HG03571 (cell line): ENCODE data around the gene MEDAG.

ENCODE experiments used
- ATAC-seq: cut with Tn5 transposase; IDR thresholded peaks from one replicate; pipeline ENCODE4 v1.9.1; 2021; ENCODE audit not compliant: unreplicated experiment

The MEDAG gene

GRCh38 chr13:30905932-30906383 lies at the start of gene MEDAG:
Gene MEDAG (plus strand): TSS chr13:30906271. CDS start chr13:30906516, 245 bp downstream.
- no peak for ATAC-seq

- no peak for ATAC-seq
These were observed 49.1 kb upstream of the MEDAG start for GRCh38 chr13:30857018-30857417.

DNA sequence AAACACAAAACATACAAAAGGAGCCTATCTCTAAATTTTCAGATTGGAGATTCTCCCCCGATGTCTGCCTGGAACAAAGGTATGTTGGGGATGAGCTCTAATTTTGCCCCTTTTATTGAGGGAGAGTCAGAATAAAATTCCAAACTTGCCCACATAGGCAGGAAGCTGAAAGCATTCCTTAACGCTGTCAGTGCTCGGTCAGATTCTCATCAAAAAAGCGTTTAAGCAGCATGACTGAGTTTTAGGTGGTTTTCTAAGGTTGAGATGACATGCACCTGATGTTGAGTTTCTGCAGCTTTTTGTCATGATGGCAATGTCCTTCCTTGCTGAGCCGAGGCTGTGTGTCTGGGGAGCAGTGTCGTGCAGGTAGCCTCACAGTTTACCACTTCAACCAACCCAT lies 48.4 kb upstream of the MEDAG start:
- no peak for ATAC-seq

DNA sequence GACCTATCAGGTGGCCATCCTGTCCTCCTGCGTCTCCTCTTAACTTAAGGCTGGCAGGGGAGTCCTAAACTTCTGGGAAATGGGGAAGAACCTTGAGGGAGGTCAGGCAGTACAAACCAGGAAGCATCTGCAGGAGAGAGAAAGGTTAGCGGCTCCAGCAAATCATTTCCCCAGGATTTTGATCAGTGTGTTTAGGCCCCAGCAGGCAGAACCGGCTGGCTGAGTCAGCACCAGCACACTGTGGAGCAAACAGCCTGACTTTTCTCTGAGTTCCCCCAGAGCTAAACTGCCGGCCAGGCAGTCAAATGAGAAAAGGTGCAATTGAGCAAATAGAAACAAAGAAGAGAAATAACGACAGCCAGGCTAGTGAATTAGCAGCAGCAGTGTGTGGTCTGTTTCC lies 46.7 kb upstream of the MEDAG start:
- no peak for ATAC-seq

- ATAC-seq = no peak
These were observed 44.9 kb upstream of the MEDAG start for GRCh38 chr13:30861163-30861562.

- no peak for ATAC-seq
These were observed 44.1 kb upstream of the MEDAG start for GRCh38 chr13:30861836-30862467.

DNA sequence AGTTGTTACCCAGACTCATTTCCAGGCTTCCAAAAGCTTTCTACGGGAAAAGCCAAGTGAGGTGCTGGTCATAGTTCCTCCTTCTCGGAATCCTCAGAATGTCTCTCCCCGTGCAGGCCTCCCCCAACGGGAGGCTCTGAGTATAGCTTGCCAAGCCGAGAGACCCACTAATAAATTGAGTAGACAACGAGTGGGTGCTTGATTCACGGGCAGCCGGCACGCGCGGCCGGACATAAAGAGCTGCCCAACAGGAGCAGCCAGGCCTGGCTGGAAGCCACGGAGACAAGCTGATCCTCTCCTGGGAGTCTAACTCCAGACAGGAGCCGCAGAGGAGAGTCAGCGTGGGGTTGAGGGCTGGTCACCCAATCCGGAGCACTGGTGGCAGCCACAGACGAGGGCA lies 43.4 kb upstream of the MEDAG start:
- ATAC-seq = no peak

- no peak for ATAC-seq
These were observed 42.8 kb upstream of the MEDAG start for GRCh38 chr13:30863231-30863630.

- ATAC-seq = no peak
These were observed 42.3 kb upstream of the MEDAG start for GRCh38 chr13:30863796-30864195.

DNA sequence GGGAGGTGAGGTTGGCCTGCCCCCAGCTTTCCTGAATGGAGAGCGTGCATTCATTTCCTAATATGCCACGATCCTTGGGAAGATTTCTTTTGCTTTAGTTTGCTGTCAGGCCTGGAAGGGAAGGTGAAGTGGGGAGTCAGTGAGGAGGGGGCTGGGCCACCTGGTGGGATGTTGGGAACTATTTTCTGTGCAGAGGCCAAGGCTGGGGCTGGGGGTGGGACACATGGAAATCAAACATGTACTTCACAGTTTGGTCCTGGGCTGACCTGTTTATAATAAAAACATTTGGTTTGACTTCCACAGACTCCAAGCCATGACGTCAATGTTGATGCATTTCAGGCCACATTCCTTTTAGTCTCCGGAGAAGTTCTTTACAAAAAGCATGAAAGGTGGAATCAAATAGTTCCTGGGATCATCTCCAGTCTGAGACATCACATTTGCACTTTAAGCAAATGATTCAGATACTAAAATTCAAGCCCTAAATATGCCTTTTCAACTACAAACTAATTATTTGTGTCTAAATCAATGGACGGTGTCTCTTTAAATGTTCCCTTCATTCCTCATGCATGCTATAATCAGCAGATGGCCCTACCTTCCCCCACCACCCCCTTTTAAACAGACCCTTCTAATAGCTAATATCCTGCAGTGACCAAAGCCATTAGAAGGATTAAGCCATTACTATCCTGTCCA lies 41.5 kb upstream of the MEDAG start:
- ATAC-seq = no peak

GRCh38 chr13:30865123-30866049 lies 40.7 kb upstream of the MEDAG start:
- ATAC-seq = no peak

DNA sequence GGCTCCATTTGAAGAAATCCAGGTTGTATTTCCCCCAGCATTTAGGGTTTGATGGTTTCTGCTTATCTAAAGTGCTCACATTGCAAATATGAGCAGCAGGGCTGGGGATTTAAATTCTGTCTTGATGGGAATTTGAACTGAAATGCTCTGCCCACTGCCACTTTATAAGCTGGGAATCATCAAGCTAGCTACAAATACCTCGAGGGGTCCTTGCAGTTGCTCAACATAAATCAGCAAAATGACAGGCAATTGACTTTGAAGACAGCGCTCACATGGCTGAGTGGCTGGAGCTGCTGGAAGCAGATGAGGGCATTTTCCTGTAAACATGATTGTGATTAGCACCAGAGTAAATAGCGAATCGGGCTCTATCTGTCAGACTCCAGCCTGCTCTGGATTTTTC lies 39.4 kb upstream of the MEDAG start:
- ATAC-seq = no peak

DNA sequence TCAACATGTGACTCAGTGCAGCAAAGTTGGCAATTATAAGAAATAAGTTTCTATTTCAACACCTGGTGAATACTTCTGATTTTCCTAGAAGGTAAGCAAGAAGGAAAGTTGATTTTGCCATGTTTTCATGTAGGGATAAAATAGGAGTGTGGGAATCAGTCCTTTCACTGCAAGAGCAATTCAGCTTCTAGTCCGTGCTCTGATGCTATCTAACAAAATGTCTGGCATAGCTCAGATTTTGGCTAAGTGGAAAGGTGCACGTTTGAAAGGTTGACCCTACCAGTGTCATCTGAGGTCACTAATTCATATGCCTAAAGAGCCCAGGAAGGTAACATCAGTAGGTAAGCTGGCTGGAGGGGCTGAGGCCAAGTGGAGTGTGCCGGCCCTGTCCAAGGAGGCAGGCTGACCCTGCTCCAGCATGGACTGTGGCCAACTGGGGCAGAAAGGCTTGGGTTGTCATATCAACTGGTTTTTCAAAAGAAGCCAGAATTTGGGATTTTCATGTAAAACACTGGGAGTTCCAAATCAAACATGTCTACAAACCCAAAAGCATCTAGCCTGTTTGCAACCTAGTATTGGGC lies 38.9 kb upstream of the MEDAG start:
- no peak for ATAC-seq

- ATAC-seq = no peak
These were observed 37.1 kb upstream of the MEDAG start for GRCh38 chr13:30868799-30869470.

DNA sequence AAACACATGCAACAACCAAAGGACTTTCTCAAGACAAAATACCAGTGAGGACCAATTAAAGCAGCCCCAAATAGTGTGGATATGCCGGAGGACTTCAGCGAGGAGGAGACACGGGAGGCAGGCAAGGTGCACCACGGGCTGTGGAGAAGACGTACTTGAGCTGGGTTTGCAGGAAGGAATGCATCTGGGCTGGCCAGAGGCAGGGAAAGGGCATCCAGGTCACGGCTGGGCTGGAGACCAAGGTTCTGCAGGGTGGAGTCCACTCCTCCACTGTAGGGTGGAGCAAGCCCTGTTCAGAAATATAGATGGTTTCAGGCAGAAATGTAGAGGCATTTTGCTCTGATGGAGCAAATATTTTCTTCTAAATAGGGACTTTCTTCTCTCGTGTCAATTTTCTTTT lies 36.6 kb upstream of the MEDAG start:
- no peak for ATAC-seq

DNA sequence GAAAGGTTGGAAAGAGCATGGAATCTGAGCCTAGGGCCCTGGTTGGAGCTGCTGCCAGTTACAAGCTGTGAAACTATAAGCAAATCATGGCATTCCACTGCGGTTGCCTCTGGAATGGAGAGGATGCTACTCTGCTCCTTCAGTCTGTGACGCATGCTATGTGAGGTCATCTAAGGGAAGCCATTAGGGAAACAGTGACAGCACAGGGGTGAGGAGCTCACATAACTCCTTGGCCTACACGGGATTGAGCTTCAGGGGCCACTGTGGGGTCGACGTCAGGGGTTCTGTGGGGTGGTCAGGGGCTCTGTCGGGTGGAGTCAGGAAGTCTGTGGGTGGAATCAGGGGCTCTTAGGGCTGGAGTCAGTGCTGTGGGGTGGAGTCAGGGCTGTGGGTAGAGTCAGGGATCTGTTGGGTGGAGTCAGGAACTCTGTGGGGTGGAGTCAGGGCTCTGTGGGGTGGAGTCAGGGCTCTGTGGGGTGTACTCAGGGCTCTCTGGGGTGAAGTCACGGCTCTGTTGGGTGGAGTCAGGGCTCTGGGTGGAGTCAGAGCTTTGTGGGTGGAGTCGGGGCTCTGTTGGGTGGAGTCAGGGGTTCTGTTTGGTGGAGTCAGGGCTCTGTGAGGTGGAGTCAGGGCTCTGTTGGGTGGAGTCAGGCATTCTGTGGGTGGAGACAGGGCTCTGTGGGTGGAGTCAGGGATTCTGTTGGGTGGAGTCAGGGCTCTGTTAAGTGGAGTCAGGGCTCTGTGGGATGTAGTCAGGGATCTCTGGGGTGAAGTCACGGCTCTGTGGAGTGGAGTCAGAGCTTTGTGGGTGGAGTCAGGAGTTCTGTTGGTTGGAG lies 35.8 kb upstream of the MEDAG start:
- ATAC-seq = no peak

- no peak for ATAC-seq
These were observed 35.0 kb upstream of the MEDAG start for GRCh38 chr13:30870916-30871587.

DNA sequence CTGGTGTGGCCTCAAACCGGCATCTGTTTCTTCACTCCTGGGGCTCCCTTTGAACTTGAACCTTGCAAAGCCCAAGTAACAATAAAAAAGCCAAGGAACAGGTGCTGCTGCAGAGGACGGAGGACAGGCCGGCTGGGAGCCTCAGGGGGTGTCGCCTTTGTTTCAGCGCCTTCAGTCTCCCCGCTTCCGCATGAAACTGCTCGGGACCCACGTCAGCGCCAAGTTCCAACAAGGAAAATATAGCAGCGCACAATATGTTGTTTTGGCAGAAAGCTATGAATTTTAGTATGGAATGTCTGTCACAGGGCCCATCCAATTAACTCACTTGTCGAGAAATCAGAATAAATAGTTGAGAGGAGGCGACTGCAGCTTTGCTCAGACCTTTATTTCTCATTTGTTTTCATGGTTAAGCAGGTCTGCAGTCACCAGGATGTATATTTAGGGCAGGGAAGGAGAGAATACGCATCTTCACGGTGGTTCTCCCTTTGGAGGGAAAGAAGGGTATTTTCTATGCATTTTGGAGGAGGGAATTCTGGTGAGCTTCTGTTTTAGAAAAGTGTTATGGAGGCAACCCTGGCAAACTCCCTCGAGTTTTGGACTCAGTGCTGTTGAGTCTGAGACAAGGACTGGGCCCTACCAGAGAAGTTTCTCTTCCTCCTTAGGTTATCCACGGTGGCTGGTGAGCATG lies 34.3 kb upstream of the MEDAG start:
- no peak for ATAC-seq

DNA sequence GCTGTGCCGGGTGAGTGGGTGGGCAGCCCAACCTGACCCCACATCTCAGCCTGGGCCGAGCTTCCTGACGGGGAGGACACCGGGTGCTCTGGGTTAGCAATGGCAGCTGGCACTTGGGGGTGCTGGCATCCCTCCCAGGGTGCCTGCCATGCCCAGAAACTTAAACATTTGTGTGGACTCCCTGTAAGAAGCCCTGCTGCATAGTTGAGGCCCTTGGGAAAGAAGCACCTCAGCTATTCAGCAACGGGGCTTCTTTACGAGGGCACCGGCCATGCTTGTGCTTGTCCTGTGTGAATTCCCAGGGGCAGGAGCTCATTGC lies 33.8 kb upstream of the MEDAG start:
- ATAC-seq = no peak
